ENCODE measurements around the gene PJA2. TPM values are rescaled to one million over a fixed set of nuclear protein-coding genes. Genes with fewer than 3 reads are reported as not detected.

The PJA2 gene
- total RNA-seq, 4 donors from 2014 or later, result 74.3 to 229 (median 135) TPM

GRCh38 chr5:109452661-109453060, 42.9 kb upstream of the PJA2 start:
- H3K9me3 ChIP-seq, result no peaks in the 10 kb centered on the region
- intact Hi-C loops (cut with DNase I; ENCODE audit: low total_unique reads), result no loop called here
- H3K27ac ChIP-seq, result no peak overlapping the region
- no peaks in the 10 kb centered on the region for H3K4me1 ChIP-seq
- no peak for DNase-seq
- H3K4me3 ChIP-seq, result no peak overlapping the region
- no peaks in the 10 kb centered on the region for H3K27me3 ChIP-seq
- no peaks in the 10 kb centered on the region for H3K36me3 ChIP-seq
- no peak for TF ChIP-seq POLR2A (IDR thresholded peaks at IDR 0.05)
- no peak for TF ChIP-seq CTCF (IDR thresholded peaks at IDR 0.05)

GRCh38 chr5:109451146-109451545, 41.4 kb upstream of the PJA2 start:
- Histone ChIP-seq H3K36me3 (no peaks in the 10 kb centered on the region), H3K9me3 (no peaks in the 10 kb centered on the region), H3K27ac (no peak overlapping the region), H3K27me3 (no peaks in the 10 kb centered on the region), H3K4me3 (no peak overlapping the region), H3K4me1 (no peaks in the 10 kb centered on the region)
- DNase-seq, result no peak
- no peak for TF ChIP-seq CTCF (IDR thresholded peaks at IDR 0.05)
- TF ChIP-seq POLR2A (IDR thresholded peaks at IDR 0.05), result no peak
- intact Hi-C loops (cut with DNase I; ENCODE audit: low total_unique reads), result no loop called here

GRCh38 chr5:109450129-109450877, 40.5 kb upstream of the PJA2 start:
- DNase-seq, result no peak
- Histone ChIP-seq H3K4me1 (no peaks in the 10 kb centered on the region), H3K4me3 (no peak overlapping the region), H3K9me3 (no peaks in the 10 kb centered on the region), H3K27me3 (no peaks in the 10 kb centered on the region), H3K36me3 (no peaks in the 10 kb centered on the region), H3K27ac (no peak overlapping the region)
- intact Hi-C loops (cut with DNase I; ENCODE audit: low total_unique reads), result no loop called here
- TF ChIP-seq POLR2A (IDR thresholded peaks at IDR 0.05), result no peak
- no peak for TF ChIP-seq CTCF (IDR thresholded peaks at IDR 0.05)

GRCh38 chr5:109448838-109449237, 39.1 kb upstream of the PJA2 start:
- TF ChIP-seq POLR2A (IDR thresholded peaks at IDR 0.05) (no peak), CTCF (IDR thresholded peaks at IDR 0.05) (no peak)
- no peak overlapping the region for H3K4me3 ChIP-seq
- H3K9me3 ChIP-seq, result no peaks in the 10 kb centered on the region
- no peaks in the 10 kb centered on the region for H3K4me1 ChIP-seq
- H3K27ac ChIP-seq, result no peak overlapping the region
- no peaks in the 10 kb centered on the region for H3K27me3 ChIP-seq
- no peaks in the 10 kb centered on the region for H3K36me3 ChIP-seq
- DNase-seq, result no peak
- intact Hi-C loops (cut with DNase I; ENCODE audit: low total_unique reads), result no loop called here

- H3K27me3 ChIP-seq, result no peaks in the 10 kb centered on the region
- DNase-seq, result no peak
- intact Hi-C loops (cut with DNase I; ENCODE audit: low total_unique reads), result no loop called here
- no peaks in the 10 kb centered on the region for H3K4me1 ChIP-seq
- no peaks in the 10 kb centered on the region for H3K36me3 ChIP-seq
- no peaks in the 10 kb centered on the region for H3K9me3 ChIP-seq
- TF ChIP-seq POLR2A (IDR thresholded peaks at IDR 0.05) (no peak), CTCF (IDR thresholded peaks at IDR 0.05) (no peak)
- no peak overlapping the region for H3K27ac ChIP-seq
- H3K4me3 ChIP-seq, result no peak overlapping the region
Observed at GRCh38 chr5:109439590-109439989, 29.8 kb upstream of the PJA2 start.
